ENCODE data around the gene FAM13C.
"Not testable (repeated sequence)": the region's sequence is repeated elsewhere in the genome, so short reads cannot be mapped to it uniquely, and the experiment has no call there.

The FAM13C gene

GRCh38 chr10:59362144-59362958 lies at the start of gene FAM13C:
FAM13C (minus strand) TSS chr10:59362549; CDS start chr10:59362460, 89 bp downstream.
- no peak for DNase-seq (ENCODE audit: low read depth, low spot score)

- no peak for DNase-seq (ENCODE audit: low read depth, low spot score)
These were observed 42.9 kb upstream of the FAM13C start for GRCh38 chr10:59405235-59405634.

GRCh38 chr10:59400214-59400613 lies 37.9 kb upstream of the FAM13C start:
- DNase-seq (ENCODE audit: low read depth, low spot score), result no peak

- DNase-seq (ENCODE audit: low read depth, low spot score), result not testable (repeated sequence)
These were observed 37.0 kb upstream of the FAM13C start for GRCh38 chr10:59399329-59399728.

- DNase-seq (ENCODE audit: low read depth, low spot score), result no peak
These were observed 35.6 kb upstream of the FAM13C start for GRCh38 chr10:59397961-59398360.

GRCh38 chr10:59395984-59396383 lies 33.6 kb upstream of the FAM13C start:
- no peak for DNase-seq (ENCODE audit: low read depth, low spot score)

GRCh38 chr10:59393349-59393748 lies 31.0 kb upstream of the FAM13C start:
- no peak for DNase-seq (ENCODE audit: low read depth, low spot score)

GRCh38 chr10:59391060-59391459 lies 28.7 kb upstream of the FAM13C start:
- DNase-seq (ENCODE audit: low read depth, low spot score), result no peak

- no peak for DNase-seq (ENCODE audit: low read depth, low spot score)
These were observed 26.3 kb upstream of the FAM13C start for GRCh38 chr10:59388671-59388976.

GRCh38 chr10:59387951-59388670 lies 25.8 kb upstream of the FAM13C start:
- DNase-seq (ENCODE audit: low read depth, low spot score), result no peak

- no peak for DNase-seq (ENCODE audit: low read depth, low spot score)
These were observed 22.4 kb upstream of the FAM13C start for GRCh38 chr10:59384761-59385160.

GRCh38 chr10:59383908-59384307 lies 21.6 kb upstream of the FAM13C start:
- no peak for DNase-seq (ENCODE audit: low read depth, low spot score)

- DNase-seq (ENCODE audit: low read depth, low spot score), result no peak
These were observed 21.1 kb upstream of the FAM13C start for GRCh38 chr10:59383436-59383835.

GRCh38 chr10:59382831-59383295 lies 20.5 kb upstream of the FAM13C start:
- no peak for DNase-seq (ENCODE audit: low read depth, low spot score)

- no peak for DNase-seq (ENCODE audit: low read depth, low spot score)
These were observed 19.3 kb upstream of the FAM13C start for GRCh38 chr10:59381687-59382086.

- no peak for DNase-seq (ENCODE audit: low read depth, low spot score)
These were observed 14.5 kb upstream of the FAM13C start for GRCh38 chr10:59376846-59377245.

- DNase-seq (ENCODE audit: low read depth, low spot score), result no peak
These were observed 13.6 kb upstream of the FAM13C start for GRCh38 chr10:59375990-59376389.

- DNase-seq (ENCODE audit: low read depth, low spot score), result no peak
These were observed 12.6 kb upstream of the FAM13C start for GRCh38 chr10:59374916-59375315.

GRCh38 chr10:59373071-59373470 lies 10.7 kb upstream of the FAM13C start:
- DNase-seq (ENCODE audit: low read depth, low spot score), result no peak

- DNase-seq (ENCODE audit: low read depth, low spot score), result no peak
These were observed 10.2 kb upstream of the FAM13C start for GRCh38 chr10:59372543-59372942.

GRCh38 chr10:59366290-59366689 lies 3.9 kb upstream of the FAM13C start:
- no peak for DNase-seq (ENCODE audit: low read depth, low spot score)

- DNase-seq (ENCODE audit: low read depth, low spot score), result no peak
These were observed 1.2 kb upstream of the FAM13C start for GRCh38 chr10:59363446-59363958.

GRCh38 chr10:59362959-59363381 lies 621 bp upstream of the FAM13C start:
- DNase-seq (ENCODE audit: low read depth, low spot score), result no peak

Measured in activated CD4-positive, CD25-positive, alpha-beta regulatory T cell treated with anti-CD3 and anti-CD28 coated beads, Interleukin-2, amount 50 U/mL, for 16 hours (primary cell).